Upper lobe of left lung (tissue), 6 donors: ENCODE results near the gene RPL10. TPM values are rescaled to one million over a fixed set of nuclear protein-coding genes. Genes with fewer than 3 reads are reported as not detected.

Source experiments
- ATAC-seq, 2 donors: fragments of 200-7000 bp; cut with Tn5 transposase; one replicate each; pipeline ENCODE4 v1.9.1; 2022; ENCODE audit warnings: mild to moderate bottlenecking in 2 of 2, moderate library complexity in 2 of 2; ENCODE audit not compliant: low FRiP score in 2 of 2
- DNase-seq, 2 donors: peaks; one replicate each; pipeline ENCODE4 v3.0.0-alpha.2; 2019 to 2020
- H3K27ac ChIP-seq, 4 donors: fragments of 200-600 bp; sonication (generic); one replicate each; pipeline ENCODE4 v1.5.1; 2016 to 2019
- H3K27me3 ChIP-seq, 4 donors: fragments of 200-600 bp; sonication (generic); one replicate each; pipeline ENCODE4 v1.5.1; 2017 to 2019
- H3K36me3 ChIP-seq, 4 donors: fragments of 200-600 bp; sonication (generic); one replicate each; pipeline ENCODE4 v1.5.1; 2016 to 2019
- H3K4me1 ChIP-seq, 4 donors: fragments of 200-600 bp; sonication (generic); one replicate each; pipeline ENCODE4 v1.5.1; 2018 to 2019
- H3K4me3 ChIP-seq, 4 donors: fragments of 200-600 bp; sonication (generic); one replicate each; pipeline ENCODE4 v1.5.1; 2017 to 2019; ENCODE audit warnings: mild to moderate bottlenecking in 2 of 4, moderate library complexity in 1 of 4
- H3K9me3 ChIP-seq, 4 donors: fragments of 200-600 bp; sonication (generic); one replicate each; pipeline ENCODE4 v1.5.1; 2018 to 2019
- CTCF ChIP-seq, 6 experiments: fragments of 450-650 bp in 4 of 6; fragments of 200-600 bp in 2 of 6; sonication (generic) in 2 of 6; IDR thresholded peaks; one replicate each; pipeline ENCODE4 v1.5.1; 2016 to 2019; ENCODE audit warnings: antibody characterized with exemption in 6 of 6
- EP300 ChIP-seq, 4 donors: sonication (generic); formaldehyde crosslinking; IDR thresholded peaks; one replicate each; pipeline ENCODE4 v1.5.1; 2017; ENCODE audit warnings: antibody characterized with exemption in 4 of 4, control low read depth in 2 of 4
- POLR2A ChIP-seq, 4 donors: fragments of 450-650 bp; IDR thresholded peaks; one replicate each; pipeline ENCODE4 v1.5.1; 2016 to 2017; ENCODE audit warnings: antibody characterized with exemption in 4 of 4, mild to moderate bottlenecking in 2 of 4
- POLR2AphosphoS5 ChIP-seq, 2 donors: sonication (generic); formaldehyde crosslinking; IDR thresholded peaks; one replicate each; pipeline ENCODE4 v1.5.1; 2017; ENCODE audit warnings: antibody characterized with exemption in 2 of 2
- WGBS, 2 donors: methylation state at CpG; one replicate each; pipeline ENCODE4 v1.1.5; 2017 to 2018; 5-methylcytosine and 5-hydroxymethylcytosine counted together
- total RNA-seq, 6 donors: library from RNA; depleted of rRNA in 4 of 6; stranded (reverse); fragments of >200 nt in 4 of 6; gene quantifications; one replicate each; pipeline versions ENCODE4 v1.1.0 to v1.2.1, GENCODE V29; 2016 to 2021
- donor health status: DM: no; HTN: no; CAD: no; lungs with moderate emphysema.
- donor health status: DM: no; HTN: yes; CAD: no; lungs with severe emphysema.

RPL10 gene
- total RNA-seq, 6 donors from 2014 or later = 1,246 to 5,225 (median 2,943) TPM

GRCh38 chrX:154355776-154356140 is 42.4 kb upstream of the RPL10 start:
- DNase-seq (peak in 1 of 2 donors; percentile 67), ATAC-seq (no peak)
- 67% methylated on average over 10 of the region's 12 CpGs; no CpG with 5 or more reads in 1 of the 2 donors for WGBS, 2 donors
- Histone ChIP-seq H3K4me3 (no peak overlapping the region), H3K27ac (peak overlapping the region in 3 of 4 donors; percentile 40 to 81 (median 70)), H3K36me3 (peaks cover 21 to 98% (median 80%) of the 10 kb centered on the region in 4 donors), H3K4me1 (peaks cover 0 to 48% (median 22%) of the 10 kb centered on the region in 4 donors), H3K9me3 (no peaks in the 10 kb centered on the region), H3K27me3 (no peaks in the 10 kb centered on the region)
- TF ChIP-seq POLR2AphosphoS5 (IDR thresholded peaks at IDR 0.05) (no peak), CTCF (IDR thresholded peaks at IDR 0.05) (no peak), EP300 (IDR thresholded peaks at IDR 0.05) (no peak), POLR2A (IDR thresholded peaks at IDR 0.05) (no peak)

- no peaks in the 10 kb centered on the region for H3K9me3 ChIP-seq
- no peak overlapping the region for H3K4me3 ChIP-seq
- H3K4me1 ChIP-seq = peaks cover 0 to 41% (median 20%) of the 10 kb centered on the region in 4 donors
- no peak for DNase-seq
- H3K27me3 ChIP-seq = no peaks in the 10 kb centered on the region
- peak overlapping the region in 2 of 4 donors; percentile 70 to 81 for H3K27ac ChIP-seq
- 83% methylated on average over 13 of the region's 13 CpGs; no CpG with 5 or more reads in 1 of the 2 donors for WGBS, 2 donors
- no peak for TF ChIP-seq EP300 (IDR thresholded peaks at IDR 0.05)
- TF ChIP-seq POLR2AphosphoS5 (IDR thresholded peaks at IDR 0.05) = no peak
- TF ChIP-seq CTCF (IDR thresholded peaks at IDR 0.05) = no peak
- TF ChIP-seq POLR2A (IDR thresholded peaks at IDR 0.05) = no peak
- no peak for ATAC-seq
- peaks cover 21 to 97% (median 80%) of the 10 kb centered on the region in 4 donors for H3K36me3 ChIP-seq
These were observed 41.6 kb upstream of the RPL10 start for GRCh38 chrX:154356596-154356995.

- Histone ChIP-seq H3K4me3 (no peak overlapping the region), H3K9me3 (no peaks in the 10 kb centered on the region), H3K27ac (peak overlapping the region in 1 of 4 donors; percentile 70), H3K4me1 (peaks cover 0 to 37% (median 14%) of the 10 kb centered on the region in 4 donors), H3K36me3 (peaks cover 25 to 97% (median 80%) of the 10 kb centered on the region in 4 donors), H3K27me3 (no peaks in the 10 kb centered on the region)
- WGBS, 2 donors = 88% methylated on average over 26 of the region's 27 CpGs; no CpG with 5 or more reads in 1 of the 2 donors
- no peak for TF ChIP-seq POLR2AphosphoS5 (IDR thresholded peaks at IDR 0.05)
- TF ChIP-seq CTCF (IDR thresholded peaks at IDR 0.05) = no peak
- TF ChIP-seq POLR2A (IDR thresholded peaks at IDR 0.05) = no peak
- no peak for TF ChIP-seq EP300 (IDR thresholded peaks at IDR 0.05)
- DNase-seq (peak in 1 of 2 donors; percentile 79), ATAC-seq (no peak)
These were observed 41.0 kb upstream of the RPL10 start for GRCh38 chrX:154357205-154357604.

GRCh38 chrX:154358011-154358410 is 40.2 kb upstream of the RPL10 start:
- Histone ChIP-seq H3K36me3 (peaks cover 27 to 97% (median 79%) of the 10 kb centered on the region in 4 donors), H3K4me3 (no peak overlapping the region), H3K4me1 (peaks cover 0 to 29% (median 11%) of the 10 kb centered on the region in 4 donors), H3K27ac (peak overlapping the region in 1 of 4 donors; percentile 2), H3K27me3 (no peaks in the 10 kb centered on the region), H3K9me3 (no peaks in the 10 kb centered on the region)
- TF ChIP-seq POLR2A (IDR thresholded peaks at IDR 0.05) (no peak), EP300 (IDR thresholded peaks at IDR 0.05) (no peak), CTCF (IDR thresholded peaks at IDR 0.05) (no peak), POLR2AphosphoS5 (IDR thresholded peaks at IDR 0.05) (no peak)
- 98 to 100% methylated on average over 2 to 8 of the region's 11 CpGs for WGBS, 2 donors
- DNase-seq (no peak), ATAC-seq (no peak)

GRCh38 chrX:154358829-154359228 is 39.3 kb upstream of the RPL10 start:
- ATAC-seq = no peak
- Histone ChIP-seq H3K9me3 (no peaks in the 10 kb centered on the region), H3K4me1 (peaks cover 0 to 29% (median 10%) of the 10 kb centered on the region in 4 donors), H3K27me3 (no peaks in the 10 kb centered on the region), H3K27ac (peak overlapping the region in 1 of 4 donors; percentile 2), H3K4me3 (no peak overlapping the region), H3K36me3 (peaks cover 24 to 97% (median 75%) of the 10 kb centered on the region in 4 donors)
- TF ChIP-seq POLR2A (IDR thresholded peaks at IDR 0.05) (no peak), POLR2AphosphoS5 (IDR thresholded peaks at IDR 0.05) (no peak), EP300 (IDR thresholded peaks at IDR 0.05) (no peak), CTCF (IDR thresholded peaks at IDR 0.05) (no peak)
- no peak for DNase-seq
- WGBS, 2 donors = 78% methylated on average over 6 of the region's 6 CpGs; no CpG with 5 or more reads in 1 of the 2 donors
